GM19468 (cell line): ENCODE data around the gene NUP37.
"Not testable (repeated sequence)": the region's sequence is repeated elsewhere in the genome, so short reads cannot be mapped to it uniquely, and the experiment has no call there.

Source experiments
- ATAC-seq: cut with Tn5 transposase; IDR thresholded peaks from one replicate; pipeline ENCODE4 v1.9.1; 2021; ENCODE audit warnings: mild to moderate bottlenecking, moderate library complexity, moderate number of reproducible peaks; ENCODE audit not compliant: unreplicated experiment; ENCODE audit errors: extremely low read depth

NUP37 gene

DNA sequence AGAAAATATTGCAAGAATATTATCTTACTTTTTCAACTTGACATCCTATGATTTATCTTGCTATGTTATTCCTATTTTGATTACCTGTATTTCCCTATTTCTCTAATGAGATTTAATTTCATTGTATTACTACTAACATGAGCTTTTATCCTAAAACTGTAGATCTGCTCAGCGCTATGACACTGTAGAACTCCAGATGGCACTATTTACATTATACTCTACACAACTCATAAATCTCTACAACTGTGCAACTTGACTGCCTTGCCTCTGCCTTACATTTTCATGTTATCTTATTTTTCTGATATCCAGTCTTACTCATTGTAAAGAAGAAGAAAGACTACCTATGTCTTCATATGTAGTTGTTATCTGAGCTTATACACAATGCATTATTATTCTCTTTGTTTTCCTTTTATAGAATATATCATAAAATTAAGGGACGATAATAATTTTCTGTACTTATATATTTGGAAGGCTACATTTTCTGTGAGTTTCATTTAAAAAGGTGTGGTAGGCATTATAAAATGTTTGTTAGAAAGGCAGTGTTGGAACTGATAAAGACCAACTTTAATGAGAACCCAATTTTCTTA is 24.1 kb downstream of the NUP37 start:
- ATAC-seq, result no peak

- no peak for ATAC-seq
Measured at GRCh38 chr12:102093319-102093718, 26.6 kb downstream of the NUP37 start.

GRCh38 chr12:102089228-102089835 is 30.6 kb downstream of the NUP37 start:
- ATAC-seq, result not testable (repeated sequence)

- no peak for ATAC-seq
Measured at GRCh38 chr12:102080842-102081241, 39.1 kb downstream of the NUP37 start.

DNA sequence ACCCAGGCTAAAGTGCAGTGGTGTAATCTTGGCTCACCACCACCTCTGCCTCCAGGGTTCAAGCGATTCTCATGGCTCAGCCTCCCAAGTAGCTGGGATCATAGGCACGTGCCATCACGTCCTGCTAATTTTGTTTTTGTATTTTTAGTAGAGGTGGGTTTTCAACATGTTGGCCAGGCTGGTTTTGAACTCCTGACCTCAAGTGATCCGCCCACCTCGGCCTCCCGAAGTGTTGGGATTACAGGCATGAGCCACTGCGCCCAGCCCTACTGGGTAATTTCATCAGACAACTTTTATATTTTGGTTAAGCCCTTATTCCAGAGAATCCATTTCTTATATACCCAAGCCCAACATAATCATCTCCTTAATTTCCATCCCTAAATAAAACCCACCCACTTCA is 47.8 kb downstream of the NUP37 start:
- not testable (repeated sequence) for ATAC-seq

DNA sequence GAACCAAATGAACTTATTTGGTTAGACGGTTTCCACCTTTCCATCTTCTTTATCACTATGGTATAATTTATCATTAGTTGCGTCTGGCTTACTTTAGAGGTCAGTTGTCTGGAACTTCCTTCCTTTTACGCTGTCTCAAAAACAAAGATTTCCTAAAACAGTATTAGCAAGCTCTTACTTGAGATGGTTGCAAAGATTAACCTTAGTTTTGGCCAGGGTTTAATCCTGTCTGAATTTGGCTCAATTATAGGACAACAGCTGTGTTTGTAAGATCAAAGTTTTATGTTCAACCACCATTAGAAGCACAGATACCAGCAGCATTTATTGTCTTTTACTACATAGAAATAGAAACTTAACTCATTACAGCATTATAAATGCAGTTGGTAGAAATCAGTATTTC is 50.2 kb downstream of the NUP37 start:
- no peak for ATAC-seq

DNA sequence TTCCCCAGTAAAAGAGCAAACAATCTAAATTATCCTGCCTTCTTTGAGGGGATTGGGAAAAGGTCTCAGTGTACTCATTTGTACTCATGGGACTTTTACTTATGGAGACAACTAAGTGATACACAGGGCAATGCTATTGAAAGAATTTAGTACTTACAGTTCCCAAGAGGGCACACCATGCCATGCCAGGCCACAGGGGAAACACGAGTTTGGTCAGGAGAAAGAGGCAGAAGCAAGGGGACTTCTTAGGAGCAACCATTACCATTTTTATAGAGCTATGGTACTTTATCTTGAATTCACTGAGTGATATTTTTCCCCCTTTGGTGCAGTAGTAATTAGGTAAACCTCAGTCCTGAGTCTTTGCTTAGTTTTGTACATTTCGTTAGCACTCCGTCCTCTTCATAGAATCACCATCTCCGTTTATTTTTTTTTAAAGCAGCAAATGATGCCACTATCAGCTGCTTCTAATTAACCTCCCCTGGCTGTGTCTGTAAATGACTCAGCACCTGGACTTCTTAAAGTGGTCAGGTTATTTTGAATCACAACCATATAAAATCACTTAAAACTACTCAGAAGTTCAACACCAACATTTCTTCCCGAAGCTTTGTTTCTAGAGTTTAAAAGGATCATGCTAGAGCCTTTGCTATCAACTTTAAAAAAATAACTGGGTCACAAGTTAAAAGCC is 52.2 kb downstream of the NUP37 start:
- ATAC-seq, result no peak

DNA sequence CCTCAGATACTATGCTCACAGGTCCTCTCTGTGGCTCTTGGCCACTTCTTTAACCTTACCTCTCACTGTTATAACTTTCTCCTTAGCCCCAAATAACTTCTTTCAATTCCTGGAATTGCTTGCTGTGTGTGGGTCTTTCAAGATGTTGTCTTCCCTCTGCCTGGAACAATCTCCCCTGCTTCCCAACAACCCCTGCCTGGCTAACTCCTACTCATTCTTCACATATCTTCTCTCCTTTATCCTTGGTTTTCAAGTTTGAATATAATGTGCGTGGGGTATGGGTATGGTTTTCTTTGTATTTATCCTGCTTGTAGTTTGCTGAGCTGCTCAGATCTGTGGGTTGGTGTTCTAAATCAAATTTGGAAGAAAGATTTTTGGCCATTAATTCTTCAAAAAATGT is 55.4 kb downstream of the NUP37 start:
- no peak for ATAC-seq

- ATAC-seq, result no peak
Measured at GRCh38 chr12:102063069-102063468, 56.8 kb downstream of the NUP37 start.

GRCh38 chr12:102062419-102062806 is 57.5 kb downstream of the NUP37 start:
- no peak for ATAC-seq

GRCh38 chr12:102061560-102062418 is 58.1 kb downstream of the NUP37 start, which contains the start of gene WASHC3:
Gene WASHC3, minus strand, starts transcription at chr12:102061991. Its CDS starts 29 bp downstream, at chr12:102061962.
- peak; percentile 80 for ATAC-seq

DNA sequence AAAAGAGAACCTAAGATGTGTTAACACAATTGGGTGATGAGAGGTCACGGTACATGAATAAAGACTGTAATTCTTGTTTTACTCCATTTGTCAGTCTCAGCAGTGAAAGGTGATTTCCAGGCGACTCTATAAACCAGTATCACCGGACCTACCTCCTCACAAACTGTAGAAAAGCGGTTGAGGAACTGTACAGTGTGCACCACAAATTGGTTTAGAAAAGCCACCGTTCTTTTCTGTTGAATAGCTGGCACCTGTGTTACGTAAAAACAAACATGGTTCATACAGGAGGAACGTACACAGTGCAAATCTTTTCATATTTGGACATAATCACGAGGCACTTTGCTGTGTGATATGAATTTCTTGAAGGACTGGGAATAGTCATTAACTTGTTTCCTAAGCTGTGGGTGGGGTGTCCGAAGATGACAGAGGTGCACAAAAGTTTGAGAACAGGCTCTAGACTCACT is 58.8 kb downstream of the NUP37 start:
- no peak for ATAC-seq

DNA sequence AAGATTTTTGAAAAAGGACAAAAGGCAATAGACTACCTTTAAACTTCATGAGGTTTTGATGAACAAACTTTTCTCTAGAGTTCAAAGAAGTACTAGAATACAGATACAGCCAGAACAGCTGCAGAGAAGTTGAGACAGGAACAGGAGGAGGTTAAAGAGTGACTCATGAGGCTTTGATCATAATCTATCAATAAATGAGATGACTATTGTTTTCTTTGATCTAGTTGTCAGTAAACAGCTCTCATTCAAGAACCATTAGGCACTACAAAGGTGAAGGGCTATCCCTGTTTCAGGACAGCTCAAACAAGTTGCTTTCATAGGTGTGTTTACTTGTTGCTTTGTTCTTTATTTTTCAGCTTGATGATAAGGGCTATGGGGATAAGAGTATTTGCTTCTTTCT is 60.6 kb downstream of the NUP37 start:
- ATAC-seq, result no peak

GRCh38 chr12:102054345-102054744 is 65.6 kb downstream of the NUP37 start:
- ATAC-seq, result no peak

- ATAC-seq, result no peak
Measured at GRCh38 chr12:102053062-102053349, 66.9 kb downstream of the NUP37 start.

DNA sequence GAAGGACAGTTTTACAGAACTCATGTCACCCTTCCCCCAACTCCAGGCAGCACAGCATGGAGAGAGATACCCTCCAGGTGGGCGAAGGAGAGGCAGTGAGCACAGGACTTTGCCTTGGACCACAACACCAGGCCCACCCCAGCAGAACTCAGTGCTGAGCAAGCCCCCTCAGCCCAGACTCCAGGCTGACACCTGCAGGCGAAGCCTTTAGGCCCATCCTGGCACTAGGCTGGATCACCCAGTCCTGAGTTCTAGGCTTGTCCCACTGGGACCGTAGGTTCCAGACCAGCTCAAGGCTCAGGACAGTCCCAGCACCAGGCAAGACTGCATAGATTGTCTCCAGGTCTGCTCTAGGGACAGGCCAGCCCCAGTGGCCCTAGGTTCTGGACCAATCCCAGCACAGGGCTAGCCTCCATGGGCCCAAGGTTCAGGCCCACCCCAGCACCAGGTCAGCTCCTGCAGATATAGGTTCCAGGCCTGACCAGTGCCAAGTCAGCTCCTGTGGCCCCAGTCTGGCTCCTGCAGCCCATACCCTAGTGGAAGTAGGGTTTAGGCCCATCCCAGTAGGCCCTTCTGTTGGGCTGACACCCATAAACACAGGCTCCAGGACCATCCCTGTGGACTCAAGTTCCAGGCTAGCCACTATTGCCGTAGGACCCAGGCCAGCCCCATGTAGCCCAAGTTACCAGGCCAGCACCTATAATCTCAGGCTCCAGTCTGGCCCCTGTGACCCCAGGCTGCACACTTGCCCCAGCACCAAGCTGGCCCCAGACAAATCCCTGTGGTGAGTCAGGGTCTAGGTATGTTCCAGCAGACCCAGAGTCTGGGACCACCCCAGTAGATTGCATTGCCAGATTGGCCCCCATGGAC is 67.5 kb downstream of the NUP37 start:
- ATAC-seq, result no peak

- no peak for ATAC-seq
Measured at GRCh38 chr12:102051431-102051965, 68.4 kb downstream of the NUP37 start.

DNA sequence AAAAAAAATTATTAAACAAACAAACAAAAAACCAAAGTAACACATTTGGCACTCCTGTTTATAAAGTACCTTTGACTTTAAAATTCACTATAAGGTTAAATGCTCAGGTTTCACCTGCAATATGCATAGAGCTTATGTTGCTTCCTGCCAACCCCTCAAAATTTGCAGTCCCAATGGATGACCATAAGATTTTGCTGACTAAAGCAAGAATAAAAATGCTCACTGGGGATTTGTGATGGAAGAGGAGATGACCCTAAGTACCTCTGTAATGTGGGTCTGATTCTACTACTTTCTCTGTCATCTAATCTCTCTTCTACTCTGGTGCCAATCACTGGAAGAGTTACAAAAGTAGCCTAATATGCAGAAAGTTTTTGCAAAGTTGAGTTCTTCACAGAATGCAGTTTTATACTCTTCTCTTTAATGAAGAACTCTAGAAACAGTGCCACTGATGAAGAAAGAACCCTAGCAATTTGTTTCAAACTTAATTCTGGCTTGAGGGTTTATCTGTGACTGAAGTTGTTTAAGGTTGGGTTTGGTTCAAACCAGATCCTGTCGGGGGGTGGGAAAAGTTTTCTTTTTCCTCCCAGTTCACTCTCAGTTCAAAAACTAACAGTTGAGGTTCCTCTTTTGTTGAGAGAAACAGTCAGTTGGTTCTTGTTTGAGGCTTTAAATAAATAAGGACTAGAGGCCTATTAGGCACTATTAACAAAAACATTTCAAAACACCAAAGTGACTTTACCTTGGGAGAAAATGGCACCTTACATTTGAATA is 69.1 kb downstream of the NUP37 start:
- no peak for ATAC-seq

DNA sequence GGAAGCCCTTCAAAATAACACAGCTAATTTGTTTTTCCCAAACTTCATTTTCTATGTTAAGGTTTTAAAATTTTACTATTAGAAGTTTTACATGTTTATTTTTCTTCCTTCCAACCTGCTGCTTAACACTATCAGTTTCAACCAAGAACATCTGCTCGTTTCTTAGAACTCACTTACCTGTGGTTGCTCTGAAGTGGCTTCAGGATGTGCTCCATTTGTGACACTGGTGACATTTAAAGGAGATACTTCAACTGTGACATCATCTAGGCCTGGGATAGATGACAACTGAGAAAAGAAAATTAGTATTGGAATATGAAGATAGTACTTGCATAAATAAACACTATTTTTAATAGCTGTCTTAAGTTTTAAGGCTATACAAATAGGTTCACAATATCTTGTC is 76.0 kb downstream of the NUP37 start:
- ATAC-seq, result peak; percentile 58
